SK-N-SH (cell line): Measurements from ENCODE around the gene IL7R. TPM values are rescaled to one million over a fixed set of nuclear protein-coding genes. Genes with fewer than 3 reads are reported as not detected.

Experiments used
- CTCF ChIA-PET: fragments of 300-600, 350-600 bp; formaldehyde crosslinking; extraction: SDS; loops from one replicate; lab custom pipeline; 2021; lab: Yijun Ruan, JAX
- POLR2A ChIA-PET: fragments of 350-600 bp; sonication (Branson Sonifier 250); formaldehyde crosslinking; extraction: SDS; loops from one replicate; lab custom pipeline; 2020; ENCODE audit warnings: antibody characterized with exemption, inconsistent platforms; lab: Yijun Ruan, JAX
- DNase-seq: peaks from one replicate; pipeline ENCODE4 v3.0.0; 2012
- H2AFZ ChIP-seq: fragments of 200-600 bp; sonication (generic); 2 replicates; pipeline ENCODE4 v1.8.1; 2016; ENCODE audit warnings: antibody characterized with exemption, mild to moderate bottlenecking, low read depth
- H3F3A ChIP-seq: fragments of 200-600 bp; sonication (generic); replicated peaks from 2 replicates; pipeline ENCODE3; 2016; ENCODE audit warnings: antibody characterized with exemption, mild to moderate bottlenecking; ENCODE audit not compliant: insufficient read depth
- H3K27ac ChIP-seq, 2 experiments: fragments of 200-500 bp in 1 of 2; fragments of 200-600 bp in 1 of 2; sonication (Bioruptor generic) in 1 of 2; sonication (generic), shearing (Covaris generic) in 1 of 2; 2 replicates each; pipeline versions ENCODE4 v1.5.1 to v1.6.1; 2014 to 2016; ENCODE audit warnings: low read depth in 2 of 2, inconsistent platforms in 1 of 2, low read length in 1 of 2, mild to moderate bottlenecking in 1 of 2, mixed read lengths in 1 of 2
- H3K27me3 ChIP-seq: fragments of 200-600 bp; sonication (generic), shearing (Covaris generic); 2 replicates; pipeline ENCODE4 v1.6.1; 2016; ENCODE audit warnings: mixed run types; ENCODE audit not compliant: insufficient read depth
- H3K36me3 ChIP-seq, 2 experiments: fragments of 200-500 bp in 1 of 2; fragments of 200-600 bp in 1 of 2; sonication (Bioruptor generic) in 1 of 2; sonication (generic) in 1 of 2; replicated peaks in 1 of 2; 2 replicates each; pipeline versions ENCODE3 to v1.5.1; 2014 to 2016; ENCODE audit warnings: low read length in 1 of 2, mild to moderate bottlenecking in 1 of 2; ENCODE audit not compliant: insufficient read depth in 2 of 2, control insufficient read depth in 1 of 2
- H3K4me1 ChIP-seq, 2 experiments: fragments of 200-500 bp in 1 of 2; fragments of 200-600 bp in 1 of 2; sonication (Bioruptor generic) in 1 of 2; sonication (generic), shearing (Covaris generic) in 1 of 2; 2 replicates each; pipeline versions ENCODE4 v1.5.1 to v1.6.1; 2014 to 2016; ENCODE audit warnings: low read depth in 1 of 2, low read length in 1 of 2, mixed run types in 1 of 2; ENCODE audit not compliant: insufficient read depth in 2 of 2, control insufficient read depth in 1 of 2
- H3K4me2 ChIP-seq: fragments of 200-600 bp; sonication (generic), shearing (Covaris generic); 2 replicates; pipeline ENCODE4 v1.6.1; 2017; ENCODE audit warnings: mixed run types
- H3K4me3 ChIP-seq, 2 experiments: fragments of 200-500 bp in 1 of 2; fragments of 200-600 bp in 1 of 2; sonication (Bioruptor generic) in 1 of 2; sonication (generic), shearing (Covaris generic) in 1 of 2; 2 replicates each; pipeline versions ENCODE4 v1.5.1 to v1.8.1; 2014 to 2016; ENCODE audit warnings: low read depth in 2 of 2, inconsistent platforms in 1 of 2, low read length in 1 of 2, mild to moderate bottlenecking in 1 of 2, mixed read lengths in 1 of 2, moderate library complexity in 1 of 2
- H3K79me2 ChIP-seq: fragments of 200-600 bp; sonication (generic); 2 replicates; pipeline ENCODE4 v1.8.1; 2017; ENCODE audit warnings: mild to moderate bottlenecking; ENCODE audit not compliant: insufficient read depth
- H3K9ac ChIP-seq: fragments of 200-600 bp; sonication (generic); 2 replicates; pipeline ENCODE4 v1.6.1; 2017; ENCODE audit warnings: mixed run types
- H3K9me2 ChIP-seq: fragments of 200-600 bp; sonication (generic); 2 replicates; pipeline ENCODE4 v1.6.1; 2017; ENCODE audit warnings: mixed run types
- H3K9me3 ChIP-seq: fragments of 200-600 bp; sonication (generic); 2 replicates; pipeline ENCODE4 v1.6.1; 2017; ENCODE audit warnings: mixed run types, mild to moderate bottlenecking, moderate library complexity
- H4K20me1 ChIP-seq: fragments of 200-600 bp; sonication (generic); 2 replicates; pipeline ENCODE4 v1.6.1; 2017; ENCODE audit warnings: mild to moderate bottlenecking, mixed run types; ENCODE audit not compliant: insufficient read depth
- ELF1 ChIP-seq: IDR thresholded peaks from 2 replicates; pipeline ENCODE4 v1.4.0; 2012
- EZH2phosphoT487 ChIP-seq: fragments of 200-600 bp; sonication (generic); IDR thresholded peaks from 2 replicates; pipeline ENCODE4 v1.6.1; 2017; ENCODE audit warnings: low read depth, mixed run types, mild to moderate bottlenecking, antibody characterized with exemption, moderate library complexity, borderline replicate concordance
- FOXM1 ChIP-seq: IDR thresholded peaks from 2 replicates; pipeline ENCODE4 v1.4.0; 2012; ENCODE audit warnings: low read depth, mild to moderate bottlenecking
- GABPA ChIP-seq: IDR thresholded peaks from 2 replicates; pipeline ENCODE4 v1.4.0; 2012; ENCODE audit warnings: low read depth, mild to moderate bottlenecking
- GATA2 ChIP-seq: sonication (generic); formaldehyde crosslinking; IDR thresholded peaks from 2 replicates; pipeline ENCODE4 v1.5.0; 2020; ENCODE audit warnings: mild to moderate bottlenecking, missing genetic modification reagents
- NFIC ChIP-seq: IDR thresholded peaks from 2 replicates; pipeline ENCODE4 v1.4.0; 2012; ENCODE audit warnings: borderline replicate concordance
- NRF1 ChIP-seq: IDR thresholded peaks from 2 replicates; pipeline ENCODE4 v1.6.1; 2012; ENCODE audit warnings: low read depth, mild to moderate bottlenecking, low read length
- POLR2AphosphoS5 ChIP-seq: IDR thresholded peaks from 2 replicates; pipeline ENCODE4 v1.6.1; 2012; ENCODE audit warnings: low read depth, low read length
- RAD21 ChIP-seq: IDR thresholded peaks from 2 replicates; pipeline ENCODE4 v1.6.1; 2012; ENCODE audit warnings: mild to moderate bottlenecking, low read length
- RCOR1 ChIP-seq: fragments of 150-350 bp; IDR thresholded peaks from 2 replicates; pipeline ENCODE4 v1.6.1; 2017; ENCODE audit warnings: antibody characterized with exemption, low read length
- TCF12 ChIP-seq: IDR thresholded peaks from 2 replicates; pipeline ENCODE4 v1.4.0; 2012
- WGBS: methylation state at CpG from one replicate; pipeline ENCODE4 v1.1.6; 2017; ENCODE audit warnings: low lambda C conversion rate; 5-methylcytosine and 5-hydroxymethylcytosine counted together
- polyA plus RNA-seq, 3 experiments: library from polyadenylated mRNA; depleted of rRNA; stranded (reverse); fragments of >200 nt; gene quantifications; 2 replicates each; pipeline ENCODE4 v1.2.3, GENCODE V29; 2012
- TF ChIP-seq, protein P1 (sequence below): fragments of 200-600 bp; sonication (generic); IDR thresholded peaks from 2 replicates; pipeline ENCODE4 v1.6.1; 2017; ENCODE audit warnings: antibody characterized with exemption, mild to moderate bottlenecking, moderate library complexity
- TF ChIP-seq, protein P2 (sequence below): IDR thresholded peaks from 2 replicates; pipeline ENCODE4 v1.4.0; 2012; ENCODE audit warnings: low read depth, borderline replicate concordance
- TF ChIP-seq, protein P3 (sequence below): IDR thresholded peaks from 2 replicates; pipeline ENCODE4 v1.4.0; 2012; ENCODE audit warnings: low read depth
- TF ChIP-seq, protein P4 (sequence below): fragments of 150-350 bp; IDR thresholded peaks from 2 replicates; pipeline ENCODE4 v1.6.1; 2016; ENCODE audit warnings: mild to moderate bottlenecking, low read depth, low read length

The IL7R gene
- polyA plus RNA-seq, 1 of the 3 experiments (the other 2 are of a cell fraction) = 3.0 TPM

DNA sequence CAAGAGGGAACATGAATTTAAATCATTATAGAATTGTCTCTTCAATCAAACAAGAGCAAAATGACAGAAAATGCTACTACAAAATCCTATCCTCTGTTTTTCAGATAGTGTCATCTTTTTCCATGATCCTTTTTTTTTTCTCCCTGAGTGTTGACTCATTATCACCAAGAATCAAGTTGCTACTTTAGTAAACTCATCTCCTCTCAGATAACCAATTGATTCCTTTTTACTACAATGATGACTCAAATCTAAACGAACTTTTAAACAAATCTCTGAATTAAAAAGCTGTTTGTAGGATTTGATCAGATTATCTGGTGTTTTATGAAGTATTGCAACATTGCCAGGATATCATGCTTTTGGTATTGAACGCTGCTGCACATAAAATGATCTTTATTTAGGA is 23.9 kb upstream of the IL7R start (continued):
- TF ChIP-seq, protein P1, sequence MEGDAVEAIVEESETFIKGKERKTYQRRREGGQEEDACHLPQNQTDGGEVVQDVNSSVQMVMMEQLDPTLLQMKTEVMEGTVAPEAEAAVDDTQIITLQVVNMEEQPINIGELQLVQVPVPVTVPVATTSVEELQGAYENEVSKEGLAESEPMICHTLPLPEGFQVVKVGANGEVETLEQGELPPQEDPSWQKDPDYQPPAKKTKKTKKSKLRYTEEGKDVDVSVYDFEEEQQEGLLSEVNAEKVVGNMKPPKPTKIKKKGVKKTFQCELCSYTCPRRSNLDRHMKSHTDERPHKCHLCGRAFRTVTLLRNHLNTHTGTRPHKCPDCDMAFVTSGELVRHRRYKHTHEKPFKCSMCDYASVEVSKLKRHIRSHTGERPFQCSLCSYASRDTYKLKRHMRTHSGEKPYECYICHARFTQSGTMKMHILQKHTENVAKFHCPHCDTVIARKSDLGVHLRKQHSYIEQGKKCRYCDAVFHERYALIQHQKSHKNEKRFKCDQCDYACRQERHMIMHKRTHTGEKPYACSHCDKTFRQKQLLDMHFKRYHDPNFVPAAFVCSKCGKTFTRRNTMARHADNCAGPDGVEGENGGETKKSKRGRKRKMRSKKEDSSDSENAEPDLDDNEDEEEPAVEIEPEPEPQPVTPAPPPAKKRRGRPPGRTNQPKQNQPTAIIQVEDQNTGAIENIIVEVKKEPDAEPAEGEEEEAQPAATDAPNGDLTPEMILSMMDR = no peak
- TF ChIP-seq POLR2AphosphoS5 (no peak), ELF1 (no peak), RAD21 (no peak)
- TF ChIP-seq, protein P2, sequence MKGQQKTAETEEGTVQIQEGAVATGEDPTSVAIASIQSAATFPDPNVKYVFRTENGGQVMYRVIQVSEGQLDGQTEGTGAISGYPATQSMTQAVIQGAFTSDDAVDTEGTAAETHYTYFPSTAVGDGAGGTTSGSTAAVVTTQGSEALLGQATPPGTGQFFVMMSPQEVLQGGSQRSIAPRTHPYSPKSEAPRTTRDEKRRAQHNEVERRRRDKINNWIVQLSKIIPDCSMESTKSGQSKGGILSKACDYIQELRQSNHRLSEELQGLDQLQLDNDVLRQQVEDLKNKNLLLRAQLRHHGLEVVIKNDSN = no peak

DNA sequence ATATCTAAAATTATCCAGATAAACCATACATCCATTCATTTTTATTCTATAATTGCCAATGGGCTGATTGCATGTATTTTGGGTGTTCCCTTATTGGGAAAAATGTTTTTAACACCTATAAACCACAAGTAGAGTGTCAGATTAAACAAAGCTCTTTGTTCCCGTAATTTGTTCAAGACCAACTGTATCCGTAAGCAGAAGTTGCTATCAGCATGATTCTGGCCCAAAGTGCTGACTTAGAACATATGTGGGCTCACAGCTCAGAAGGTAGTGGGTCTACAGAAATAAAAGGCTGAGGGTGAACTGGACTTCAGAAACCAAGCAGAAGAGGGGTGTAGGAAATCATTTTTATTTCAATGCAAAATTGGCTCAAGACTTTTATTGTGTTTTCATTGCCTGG is 23.5 kb upstream of the IL7R start:
- TF ChIP-seq RCOR1 = no peak
- TF ChIP-seq, protein P3, sequence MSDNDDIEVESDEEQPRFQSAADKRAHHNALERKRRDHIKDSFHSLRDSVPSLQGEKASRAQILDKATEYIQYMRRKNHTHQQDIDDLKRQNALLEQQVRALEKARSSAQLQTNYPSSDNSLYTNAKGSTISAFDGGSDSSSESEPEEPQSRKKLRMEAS = no peak
- no peak for TF ChIP-seq GATA2 (CRISPR knock-in tag)
- no peak for TF ChIP-seq TCF12
- TF ChIP-seq NFIC = no peak
- no peak for TF ChIP-seq ELF1
- no peak for TF ChIP-seq GABPA
- TF ChIP-seq NRF1 = no peak
- TF ChIP-seq EZH2phosphoT487 = no peak
- TF ChIP-seq, protein P4, sequence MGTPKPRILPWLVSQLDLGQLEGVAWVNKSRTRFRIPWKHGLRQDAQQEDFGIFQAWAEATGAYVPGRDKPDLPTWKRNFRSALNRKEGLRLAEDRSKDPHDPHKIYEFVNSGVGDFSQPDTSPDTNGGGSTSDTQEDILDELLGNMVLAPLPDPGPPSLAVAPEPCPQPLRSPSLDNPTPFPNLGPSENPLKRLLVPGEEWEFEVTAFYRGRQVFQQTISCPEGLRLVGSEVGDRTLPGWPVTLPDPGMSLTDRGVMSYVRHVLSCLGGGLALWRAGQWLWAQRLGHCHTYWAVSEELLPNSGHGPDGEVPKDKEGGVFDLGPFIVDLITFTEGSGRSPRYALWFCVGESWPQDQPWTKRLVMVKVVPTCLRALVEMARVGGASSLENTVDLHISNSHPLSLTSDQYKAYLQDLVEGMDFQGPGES = no peak
- TF ChIP-seq, protein P2 = no peak
- no peak for TF ChIP-seq FOXM1
- WGBS = 83% methylated on average over 2 of the region's 2 CpGs
- POLR2A ChIA-PET = no interaction called here

More for the DNA sequence above, 23.5 kb upstream of the IL7R start:
- Histone ChIP-seq H3K36me3 (no peaks in the 10 kb centered on the region), H3F3A (no peaks in the 10 kb centered on the region), H3K4me1 (no peaks in the 10 kb centered on the region; a peak in 1 of 4 replicates), H3K79me2 (no peaks in the 10 kb centered on the region), H4K20me1 (no peaks in the 10 kb centered on the region), H3K4me2 (no peak overlapping the region), H3K27ac (no peak overlapping the region), H3K9me2 (no peaks in the 10 kb centered on the region; the same call in 1 of the 2 replicates), H3K9me3 (no peaks in the 10 kb centered on the region), H3K27me3 (no peaks in the 10 kb centered on the region), H3K9ac (no peak overlapping the region), H2AFZ (no peak overlapping the region), H3K4me3 (no peak overlapping the region)
- DNase-seq = no peak
- CTCF ChIA-PET = interaction anchor here (1.0 kb wide), 1 partner anchor 18 kb away, joined by 4 read pairs; no protein-coding TSS in a partner anchor
